NCI-H524 (cell line): ENCODE measurements around the gene ZNF236.
"Not testable (repeated sequence)": the region's sequence is repeated elsewhere in the genome, so short reads cannot be mapped to it uniquely, and the experiment has no call there.

ENCODE experiments used
- DNase-seq, 2 experiments: peaks; one replicate each; lab custom pipeline; 2025; lab: John Stamatoyannopoulos, UW

Gene ZNF236

GRCh38 chr18:76988827-76989646, 166.7 kb downstream of the ZNF236 start:
- DNase-seq = no peak

GRCh38 chr18:76989647-76990190, 167.4 kb downstream of the ZNF236 start:
- DNase-seq = no peak

- not testable (repeated sequence) for DNase-seq
Measured at GRCh38 chr18:76990343-76991020, 168.1 kb downstream of the ZNF236 start.

- DNase-seq = no peak
Measured at GRCh38 chr18:76991021-76991688, 168.8 kb downstream of the ZNF236 start.

GRCh38 chr18:76992226-76993084, 170.1 kb downstream of the ZNF236 start:
- no peak for DNase-seq

GRCh38 chr18:76993085-76993382, 170.7 kb downstream of the ZNF236 start:
- DNase-seq = no peak

GRCh38 chr18:76993573-76993972, 171.2 kb downstream of the ZNF236 start:
- no peak for DNase-seq

- no peak for DNase-seq
Measured at GRCh38 chr18:76994086-76994654, 171.8 kb downstream of the ZNF236 start.

- DNase-seq = no peak
Measured at GRCh38 chr18:76995896-76996295, 173.5 kb downstream of the ZNF236 start.

- DNase-seq = no peak
Measured at GRCh38 chr18:76996429-76996828, 174.1 kb downstream of the ZNF236 start.

GRCh38 chr18:76997951-76998808, 175.8 kb downstream of the ZNF236 start:
- no peak for DNase-seq

- DNase-seq = no peak
Measured at GRCh38 chr18:76999077-76999476, 176.7 kb downstream of the ZNF236 start.

- DNase-seq = peak in 1 of 2 experiments; percentile 15
Measured at GRCh38 chr18:77000527-77000926, 178.2 kb downstream of the ZNF236 start.

GRCh38 chr18:77001041-77001440, 178.7 kb downstream of the ZNF236 start:
- DNase-seq = no peak

GRCh38 chr18:77001979-77002378, 179.6 kb downstream of the ZNF236 start:
- no peak for DNase-seq

- no peak for DNase-seq
Measured at GRCh38 chr18:77002496-77002895, 180.1 kb downstream of the ZNF236 start.

GRCh38 chr18:77003316-77003715, 181.0 kb downstream of the ZNF236 start:
- DNase-seq = no peak

- no peak for DNase-seq
Measured at GRCh38 chr18:77004555-77005380, 182.4 kb downstream of the ZNF236 start.

- no peak for DNase-seq
Measured at GRCh38 chr18:77005651-77006195, 183.4 kb downstream of the ZNF236 start.
